Esophagus squamous epithelium (tissue), 5 donors: ENCODE results near the gene LAD1. TPM values are rescaled to one million over a fixed set of nuclear protein-coding genes. Genes with fewer than 3 reads are reported as not detected.

Experiments used
- DNase-seq: peaks from one replicate; lab custom pipeline; 2025; lab: John Stamatoyannopoulos, UW
- H3K27ac ChIP-seq, 4 donors: fragments of 200-600 bp; sonication (generic); one replicate each; pipeline ENCODE4 v1.5.1; 2016 to 2019; ENCODE audit warnings: mild to moderate bottlenecking in 1 of 4
- H3K27me3 ChIP-seq, 4 donors: fragments of 200-600 bp; sonication (generic); 1 replicate in 3 of 4; 2 replicates in 1 of 4; pipeline versions ENCODE4 v1.5.1 to v1.6.0; 2017 to 2021; ENCODE audit warnings: antibody characterized with exemption in 1 of 4
- H3K36me3 ChIP-seq, 3 donors: fragments of 200-600 bp; sonication (generic); one replicate each; pipeline ENCODE4 v1.5.1; 2016 to 2019
- H3K4me1 ChIP-seq, 3 donors: fragments of 200-600 bp; sonication (generic); one replicate each; pipeline ENCODE4 v1.5.1; 2017 to 2019
- H3K4me3 ChIP-seq, 4 donors: fragments of 200-600 bp; sonication (generic); 1 replicate in 3 of 4; 2 replicates in 1 of 4; pipeline ENCODE4 v1.5.1; 2016 to 2019; ENCODE audit warnings: mild to moderate bottlenecking in 2 of 4, moderate library complexity in 1 of 4
- H3K9me3 ChIP-seq, 3 donors: fragments of 200-600 bp; sonication (generic); one replicate each; pipeline ENCODE4 v1.5.1; 2016 to 2019
- POLR2A ChIP-seq, 4 donors: fragments of 450-650 bp; IDR thresholded peaks; one replicate each; pipeline ENCODE4 v1.6.1; 2017; ENCODE audit warnings: antibody characterized with exemption in 4 of 4, mild to moderate bottlenecking in 4 of 4, moderate library complexity in 3 of 4
- WGBS, 2 donors: methylation state at CpG; one replicate each; pipeline ENCODE4 v1.1.5; 2018; 5-methylcytosine and 5-hydroxymethylcytosine counted together
- intact Hi-C: fragments of 100-400 bp; cut with DNase I; formaldehyde crosslinking; loops from one replicate; pipeline ENCODE4 v1.15.0; 2022
- total RNA-seq, 4 donors: library from RNA; depleted of rRNA; stranded (reverse); fragments of >200 nt; gene quantifications; one replicate each; pipeline ENCODE4 v1.1.0, GENCODE V29; 2016
- TF ChIP-seq, protein P1 (sequence below), 6 experiments: fragments of 450-650 bp in 4 of 6; fragments of 200-600 bp in 2 of 6; sonication (generic) in 2 of 6; IDR thresholded peaks; one replicate each; pipeline ENCODE4 v1.5.1; 2016 to 2019; ENCODE audit warnings: antibody characterized with exemption in 6 of 6, mild to moderate bottlenecking in 4 of 6, moderate library complexity in 4 of 6
- donor health status: DM: yes; HTN: yes; CAD: no.

LAD1 gene
- total RNA-seq, 4 donors from 2014 or later = 242 to 377 (median 320) TPM

DNA sequence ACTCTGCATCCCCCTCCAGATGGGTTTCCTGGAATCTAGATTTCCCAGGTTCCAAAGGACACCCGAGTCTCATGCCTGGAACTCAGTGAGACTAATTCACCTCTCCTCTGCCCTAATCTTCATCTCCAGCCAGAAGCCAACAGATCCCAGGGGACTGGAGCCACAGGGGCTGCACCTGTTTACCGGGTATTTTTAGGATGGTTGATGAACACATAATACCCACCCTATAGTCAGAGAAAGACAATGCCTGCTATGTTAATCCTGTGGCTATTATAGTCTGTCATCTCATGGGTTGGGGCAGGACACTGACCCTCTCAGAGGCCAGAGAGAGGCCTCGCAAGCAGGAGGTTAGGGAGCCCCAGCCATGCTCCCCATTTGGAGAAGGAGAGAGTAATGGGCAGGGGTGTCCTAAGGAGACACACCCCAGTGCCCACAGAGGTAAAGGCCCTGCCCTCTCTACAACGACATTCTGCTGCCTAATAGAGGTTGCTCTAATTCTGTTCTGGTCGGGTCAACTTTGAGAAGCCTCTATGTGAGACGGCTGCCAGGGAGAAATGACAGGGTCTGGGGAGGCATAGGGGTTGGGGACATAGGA, 23.4 kb upstream of the LAD1 start:
- Histone ChIP-seq H3K27me3 (no peaks in the 10 kb centered on the region), H3K9me3 (no peaks in the 10 kb centered on the region), H3K36me3 (no peaks in the 10 kb centered on the region), H3K4me3 (no peak overlapping the region), H3K4me1 (peaks cover 0 to under 1% (median 0%) of the 10 kb centered on the region in 3 donors), H3K27ac (no peak overlapping the region)
- WGBS, 2 donors = 78 to 85% methylated on average over 4 of the region's 6 CpGs
- TF ChIP-seq POLR2A (IDR thresholded peaks at IDR 0.05) = no peak
- TF ChIP-seq, protein P1, sequence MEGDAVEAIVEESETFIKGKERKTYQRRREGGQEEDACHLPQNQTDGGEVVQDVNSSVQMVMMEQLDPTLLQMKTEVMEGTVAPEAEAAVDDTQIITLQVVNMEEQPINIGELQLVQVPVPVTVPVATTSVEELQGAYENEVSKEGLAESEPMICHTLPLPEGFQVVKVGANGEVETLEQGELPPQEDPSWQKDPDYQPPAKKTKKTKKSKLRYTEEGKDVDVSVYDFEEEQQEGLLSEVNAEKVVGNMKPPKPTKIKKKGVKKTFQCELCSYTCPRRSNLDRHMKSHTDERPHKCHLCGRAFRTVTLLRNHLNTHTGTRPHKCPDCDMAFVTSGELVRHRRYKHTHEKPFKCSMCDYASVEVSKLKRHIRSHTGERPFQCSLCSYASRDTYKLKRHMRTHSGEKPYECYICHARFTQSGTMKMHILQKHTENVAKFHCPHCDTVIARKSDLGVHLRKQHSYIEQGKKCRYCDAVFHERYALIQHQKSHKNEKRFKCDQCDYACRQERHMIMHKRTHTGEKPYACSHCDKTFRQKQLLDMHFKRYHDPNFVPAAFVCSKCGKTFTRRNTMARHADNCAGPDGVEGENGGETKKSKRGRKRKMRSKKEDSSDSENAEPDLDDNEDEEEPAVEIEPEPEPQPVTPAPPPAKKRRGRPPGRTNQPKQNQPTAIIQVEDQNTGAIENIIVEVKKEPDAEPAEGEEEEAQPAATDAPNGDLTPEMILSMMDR (IDR thresholded peaks at IDR 0.05) = no peak
- intact Hi-C loops = no loop called here
- no peak for DNase-seq

DNA sequence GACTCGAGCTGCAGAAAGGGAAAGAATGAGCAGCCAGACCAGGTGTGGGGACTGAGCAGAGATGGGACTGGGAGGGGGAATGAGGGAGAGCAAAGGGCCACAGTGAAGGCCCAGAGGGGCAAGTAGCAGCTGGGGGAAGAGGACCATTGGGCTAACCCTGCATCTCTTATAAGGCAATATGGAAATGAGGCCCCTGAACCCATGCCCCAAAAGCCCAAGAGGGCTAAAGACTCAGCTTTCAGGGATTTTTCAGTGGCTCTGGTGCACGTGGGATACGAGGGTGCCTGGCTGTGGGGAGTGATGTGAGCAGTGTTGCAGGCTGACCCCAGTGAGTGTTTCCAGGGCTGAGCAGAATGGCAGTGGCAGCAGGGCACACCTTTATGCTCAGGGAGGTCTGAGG, 22.9 kb upstream of the LAD1 start:
- DNase-seq = no peak
- Histone ChIP-seq H3K36me3 (no peaks in the 10 kb centered on the region), H3K27me3 (no peaks in the 10 kb centered on the region), H3K4me3 (no peak overlapping the region), H3K27ac (no peak overlapping the region), H3K4me1 (no peaks in the 10 kb centered on the region), H3K9me3 (no peaks in the 10 kb centered on the region)
- intact Hi-C loops = no loop called here
- 64 to 70% methylated on average over 3 of the region's 3 CpGs for WGBS, 2 donors
- TF ChIP-seq POLR2A (IDR thresholded peaks at IDR 0.05) = no peak
- TF ChIP-seq, protein P1 (IDR thresholded peaks at IDR 0.05) = no peak

- no peak for DNase-seq
- no peaks in the 10 kb centered on the region for H3K4me1 ChIP-seq
- 73 to 92% methylated on average over 8 of the region's 8 CpGs for WGBS, 2 donors
- H3K9me3 ChIP-seq = no peaks in the 10 kb centered on the region
- no peak overlapping the region for H3K4me3 ChIP-seq
- H3K36me3 ChIP-seq = no peaks in the 10 kb centered on the region
- TF ChIP-seq, protein P1 (IDR thresholded peaks at IDR 0.05) = no peak
- no peak for TF ChIP-seq POLR2A (IDR thresholded peaks at IDR 0.05)
- no peaks in the 10 kb centered on the region for H3K27me3 ChIP-seq
- H3K27ac ChIP-seq = no peak overlapping the region
- intact Hi-C loops = no loop called here
These were observed 21.9 kb upstream of the LAD1 start for GRCh38 chr1:201421041-201421440.

- Histone ChIP-seq H3K27ac (no peak overlapping the region), H3K36me3 (no peaks in the 10 kb centered on the region), H3K4me1 (no peaks in the 10 kb centered on the region), H3K9me3 (no peaks in the 10 kb centered on the region), H3K4me3 (no peak overlapping the region), H3K27me3 (no peaks in the 10 kb centered on the region)
- intact Hi-C loops = no loop called here
- TF ChIP-seq POLR2A (IDR thresholded peaks at IDR 0.05) = no peak
- TF ChIP-seq, protein P1 (IDR thresholded peaks at IDR 0.05) = no peak
- WGBS, 2 donors = 77 to 100% methylated on average over 1 to 7 of the region's 7 CpGs
- no peak for DNase-seq
These were observed 21.5 kb upstream of the LAD1 start for GRCh38 chr1:201420608-201421002.

DNA sequence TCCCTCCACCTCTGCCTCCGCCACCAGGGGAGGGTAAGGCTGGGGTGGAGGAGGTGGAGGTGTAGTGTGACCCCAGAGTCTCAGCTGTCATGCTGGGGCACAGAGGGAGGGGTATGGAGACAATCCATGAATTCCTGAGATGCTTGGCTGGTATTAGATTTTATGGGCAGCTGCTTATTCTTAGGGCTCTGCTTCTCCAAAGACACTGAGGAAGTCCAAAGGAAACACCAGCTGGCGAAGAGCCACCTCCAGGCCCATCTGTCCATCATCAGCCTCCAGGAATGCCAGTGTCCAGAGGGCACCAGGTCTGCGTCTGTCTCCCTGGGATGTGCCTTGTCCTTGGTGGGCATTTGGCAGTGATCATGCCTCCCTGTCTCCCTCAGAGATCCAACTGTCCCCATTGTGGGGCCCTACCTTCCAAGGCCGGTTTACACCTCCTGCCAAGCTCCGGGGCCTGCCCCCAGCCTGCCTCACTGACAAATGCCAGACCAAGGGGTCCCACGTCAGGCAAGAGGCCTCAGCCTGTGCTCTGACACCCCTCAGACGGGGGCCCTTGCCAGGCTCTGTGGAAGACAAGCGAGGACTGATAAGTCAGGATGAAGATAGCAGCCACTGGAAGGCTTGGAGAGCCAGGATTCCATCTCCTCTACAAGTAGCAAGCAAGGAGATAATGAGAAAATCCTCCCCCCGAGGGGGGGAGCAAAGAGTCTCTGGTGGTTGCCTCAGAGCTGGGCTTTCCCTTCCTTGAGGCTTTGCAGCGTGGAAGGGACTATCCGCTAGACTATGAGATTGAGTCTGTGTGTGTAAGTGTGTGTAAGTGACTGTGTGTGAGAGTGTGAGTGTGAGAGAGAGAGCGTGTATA, 20.9 kb upstream of the LAD1 start:
- Histone ChIP-seq H3K9me3 (no peaks in the 10 kb centered on the region), H3K4me3 (no peak overlapping the region), H3K27me3 (no peaks in the 10 kb centered on the region), H3K4me1 (no peaks in the 10 kb centered on the region), H3K27ac (no peak overlapping the region), H3K36me3 (no peaks in the 10 kb centered on the region)
- TF ChIP-seq, protein P1 (IDR thresholded peaks at IDR 0.05) = no peak
- no peak for TF ChIP-seq POLR2A (IDR thresholded peaks at IDR 0.05)
- no peak for DNase-seq
- 48 to 79% methylated on average over 4 to 6 of the region's 12 CpGs for whole genome bisulfite sequencing, 2 donors
- intact Hi-C loops = no loop called here
